ENCODE data around the gene CDKL5.

Gene CDKL5

DNA sequence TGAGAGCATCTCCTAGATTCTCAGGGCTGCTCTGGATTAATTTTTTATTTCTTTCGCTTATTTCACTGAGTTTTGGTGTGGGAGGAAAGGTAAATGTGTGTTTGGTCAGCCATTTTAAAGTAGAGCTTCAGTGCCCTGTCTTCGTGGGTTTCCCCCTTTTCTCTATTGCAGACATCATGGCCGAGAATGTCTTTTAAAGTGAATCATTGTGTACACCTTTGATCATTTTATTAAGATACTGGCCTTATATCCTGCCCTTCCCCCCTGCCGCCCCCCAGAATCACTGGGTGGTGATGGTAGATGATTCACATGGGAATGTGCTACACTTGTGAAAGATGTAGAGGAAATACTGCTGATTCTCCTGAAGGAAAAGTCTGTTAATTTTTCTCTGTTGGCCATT, 23.8 kb downstream of the CDKL5 start:
- in situ Hi-C loops (cut with HindIII; ENCODE audit: low sequenced_read_pairs) = no loop called here

DNA sequence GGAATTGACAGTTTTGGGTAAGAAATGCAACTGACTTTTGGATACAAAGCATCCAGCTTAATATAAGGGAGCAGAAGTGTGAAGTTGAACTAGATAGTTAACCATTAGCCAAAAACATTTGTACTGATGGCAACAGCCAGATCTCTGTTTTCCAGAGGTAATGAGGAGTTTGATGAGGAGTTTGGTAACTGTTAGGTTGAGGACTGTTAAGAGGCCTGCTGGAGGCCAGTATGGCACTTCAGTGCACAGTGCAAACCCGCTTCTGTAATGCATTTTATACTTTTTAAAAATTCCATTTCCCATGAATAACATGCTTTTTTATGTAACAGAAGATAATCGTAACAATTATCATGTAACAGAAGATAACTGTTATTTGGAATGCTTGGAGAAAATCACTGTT, 30.0 kb downstream of the CDKL5 start:
- in situ Hi-C loops (cut with HindIII; ENCODE audit: low sequenced_read_pairs) = no loop called here

DNA sequence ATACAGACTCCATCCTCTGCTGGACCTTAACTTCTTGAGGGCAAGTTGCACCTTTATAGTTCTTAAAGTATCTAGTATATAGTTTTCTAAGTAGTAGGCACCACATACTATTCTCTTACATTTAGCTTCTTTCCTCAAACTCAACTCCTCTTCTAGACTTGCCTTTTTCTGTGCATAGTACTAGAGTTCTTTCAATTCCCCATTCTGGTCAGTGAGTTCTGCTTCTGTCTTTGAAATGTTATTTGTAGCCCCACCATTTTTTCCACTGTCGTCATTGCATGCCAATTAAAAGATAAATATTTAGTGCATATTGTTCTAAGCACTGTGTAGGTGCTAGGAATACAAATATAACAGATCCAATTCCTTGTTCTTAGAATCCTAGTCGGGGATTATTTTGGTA, 31.6 kb downstream of the CDKL5 start:
- in situ Hi-C loops (cut with HindIII; ENCODE audit: low sequenced_read_pairs) = no loop called here

DNA sequence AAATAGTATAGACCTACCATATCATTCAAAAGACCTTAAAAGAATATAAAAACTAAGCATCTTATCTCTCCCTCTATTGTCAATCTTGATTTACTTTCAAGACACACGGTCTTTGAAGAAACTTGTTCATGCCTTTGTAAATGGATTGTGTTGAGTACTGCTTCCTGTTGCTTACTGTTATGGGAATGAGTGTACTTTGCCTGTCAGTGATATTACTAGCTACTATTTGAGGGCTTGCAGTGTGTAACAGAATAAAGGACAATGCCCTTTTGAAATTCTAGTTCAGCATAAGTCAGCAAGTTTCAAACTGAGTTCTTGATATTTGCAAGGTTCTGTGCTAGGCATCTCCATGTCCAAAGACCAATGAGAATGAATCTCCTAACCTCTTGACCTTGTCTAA, 36.0 kb downstream of the CDKL5 start:
- in situ Hi-C loops (cut with HindIII; ENCODE audit: low sequenced_read_pairs) = no loop called here

DNA sequence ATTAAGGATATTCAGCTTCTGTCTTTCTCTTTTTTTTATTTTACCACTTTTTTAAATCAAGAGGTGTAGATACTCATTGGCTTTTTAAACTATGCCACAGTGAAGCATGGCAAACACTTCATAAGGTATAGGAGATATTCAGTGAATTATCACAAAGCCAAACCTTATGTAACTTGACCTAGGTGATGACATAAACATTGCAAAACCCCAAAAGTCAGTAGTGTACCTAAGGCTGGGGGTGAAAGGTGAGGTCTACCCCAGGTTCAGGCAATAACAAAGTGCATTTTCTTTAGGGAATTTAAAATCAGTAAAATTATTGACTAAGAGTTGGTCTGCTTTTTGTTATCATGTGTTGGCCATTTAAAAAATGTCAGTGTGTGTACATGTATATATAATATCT, 39.1 kb downstream of the CDKL5 start:
- in situ Hi-C loops (cut with HindIII; ENCODE audit: low sequenced_read_pairs) = no loop called here

DNA sequence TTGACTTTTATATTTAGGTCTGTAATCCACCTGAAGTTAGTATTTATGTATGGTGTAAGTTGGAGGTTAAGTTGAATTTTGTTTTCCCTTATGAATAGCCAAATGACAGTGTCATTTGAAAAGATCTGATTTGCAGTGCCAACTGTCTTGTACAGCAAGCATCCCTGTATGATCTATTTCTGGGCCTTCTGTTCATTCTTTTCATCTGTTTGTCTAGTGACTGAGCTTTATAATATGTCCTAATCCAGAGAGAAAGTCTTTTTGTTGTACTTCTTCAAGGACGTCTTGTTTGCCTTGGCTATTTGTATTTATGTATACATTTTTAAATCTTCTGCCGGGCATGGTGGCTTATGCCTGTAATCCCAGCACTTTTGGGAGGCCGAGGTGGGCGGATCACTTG, 39.6 kb downstream of the CDKL5 start:
- in situ Hi-C loops (cut with HindIII; ENCODE audit: low sequenced_read_pairs) = no loop called here

DNA sequence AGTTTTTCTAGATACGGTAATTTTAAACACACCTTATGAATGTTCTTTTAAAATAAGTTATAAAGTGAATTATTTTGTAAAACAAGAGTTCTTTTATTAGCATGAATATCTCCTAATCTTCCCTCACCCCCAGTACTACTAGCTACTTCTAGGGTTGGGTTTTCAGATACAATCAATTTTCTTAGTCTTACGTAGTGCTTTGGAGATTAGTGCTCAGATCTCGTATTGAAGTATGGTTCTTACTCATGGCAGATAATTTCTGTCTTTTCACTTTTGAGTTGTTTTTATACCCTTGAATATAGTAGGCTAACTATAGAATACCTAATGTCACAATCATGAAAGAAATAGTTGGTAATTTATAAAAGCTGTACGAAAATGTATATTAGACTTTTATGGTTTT, 43.2 kb downstream of the CDKL5 start:
- in situ Hi-C loops (cut with HindIII; ENCODE audit: low sequenced_read_pairs) = no loop called here

DNA sequence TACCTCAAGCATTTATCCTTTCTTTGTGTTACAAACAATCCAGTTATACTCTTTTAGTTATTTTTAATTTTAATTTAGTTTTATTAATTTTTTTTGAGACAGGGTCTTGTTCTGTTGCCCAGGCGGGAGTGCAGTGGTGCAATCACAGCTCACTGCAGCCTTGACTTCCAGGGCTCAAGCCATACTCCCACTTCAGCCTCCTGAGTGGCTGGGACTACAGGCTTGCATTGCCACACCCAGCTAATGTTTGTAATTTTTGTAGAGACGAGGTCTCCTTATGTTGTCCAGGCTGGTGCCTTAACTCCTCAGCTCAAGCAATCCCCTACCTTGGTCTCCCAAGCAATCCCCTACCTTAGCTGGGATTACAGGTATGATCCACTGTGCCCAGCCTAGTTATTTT, 45.9 kb downstream of the CDKL5 start:
- in situ Hi-C loops (cut with HindIII; ENCODE audit: low sequenced_read_pairs) = no loop called here

DNA sequence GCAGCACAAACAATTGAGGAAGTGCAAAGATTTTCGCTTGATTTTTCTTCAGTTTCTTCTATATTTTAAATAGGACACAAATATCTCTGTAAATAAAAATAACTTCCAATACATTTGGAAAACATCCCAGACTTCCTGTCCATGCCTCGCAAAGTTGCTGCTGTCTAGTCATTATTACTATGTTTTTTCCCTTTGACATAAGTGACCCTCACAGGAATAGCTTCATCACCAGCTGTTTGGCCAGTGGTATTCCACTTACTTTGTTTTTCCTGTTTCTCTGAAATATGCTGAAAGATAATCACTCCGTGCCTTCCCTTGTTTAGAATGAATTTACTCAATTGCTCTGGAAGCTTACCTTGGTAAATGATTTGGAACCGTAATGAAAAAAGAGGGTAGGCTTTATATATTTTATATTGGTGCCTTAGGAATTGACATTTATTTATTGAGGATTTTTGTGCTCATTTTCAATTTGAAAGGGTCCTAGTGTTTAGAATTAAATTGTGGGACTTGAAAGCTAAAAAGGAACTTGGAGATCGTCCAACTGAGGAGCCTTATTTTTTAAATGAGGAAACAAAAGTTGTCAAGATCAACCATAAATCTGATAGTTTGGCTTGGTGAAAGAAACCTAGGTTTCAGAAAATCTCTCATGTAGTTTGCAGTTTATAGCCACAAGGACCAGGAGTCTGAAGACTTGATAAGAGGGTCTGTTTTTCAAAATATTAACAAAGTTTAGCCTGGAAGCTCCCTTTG, 65.6 kb downstream of the CDKL5 start:
- in situ Hi-C loops (cut with HindIII; ENCODE audit: low sequenced_read_pairs) = no loop called here

DNA sequence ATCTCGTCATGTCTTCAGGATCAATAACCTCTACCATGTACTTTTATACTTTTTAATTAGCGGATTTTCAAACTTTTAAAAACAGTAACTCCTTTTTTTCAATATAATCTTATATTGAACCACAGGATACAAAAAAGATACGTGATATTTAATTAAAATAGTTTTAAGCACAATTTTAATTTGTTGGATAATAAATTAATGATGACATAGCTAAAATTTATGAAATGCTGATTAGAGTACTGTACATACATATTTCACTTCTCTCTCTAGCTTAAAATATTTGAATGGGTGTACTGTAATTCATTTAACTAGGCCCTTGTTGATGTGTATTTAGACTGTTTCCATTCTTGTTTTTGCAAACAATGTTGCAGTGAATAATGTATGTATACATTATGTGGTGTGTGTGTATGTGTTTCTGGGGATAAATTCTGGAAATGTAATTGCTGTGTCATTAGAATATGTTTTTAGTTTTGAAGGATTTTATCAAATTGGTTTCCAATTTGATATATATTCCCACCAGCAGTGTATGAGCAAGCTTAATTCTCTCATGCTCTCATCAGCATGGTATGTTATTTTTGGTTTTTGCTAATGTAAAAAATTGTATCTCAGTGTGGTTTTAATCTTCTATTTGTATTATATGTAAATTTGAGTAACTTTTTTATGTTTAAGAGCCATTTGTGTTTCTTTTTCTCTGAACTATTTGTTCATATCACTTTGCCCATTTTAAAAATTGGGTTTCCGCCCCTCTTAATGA, 66.4 kb downstream of the CDKL5 start:
- in situ Hi-C loops (cut with HindIII; ENCODE audit: low sequenced_read_pairs) = no loop called here

DNA sequence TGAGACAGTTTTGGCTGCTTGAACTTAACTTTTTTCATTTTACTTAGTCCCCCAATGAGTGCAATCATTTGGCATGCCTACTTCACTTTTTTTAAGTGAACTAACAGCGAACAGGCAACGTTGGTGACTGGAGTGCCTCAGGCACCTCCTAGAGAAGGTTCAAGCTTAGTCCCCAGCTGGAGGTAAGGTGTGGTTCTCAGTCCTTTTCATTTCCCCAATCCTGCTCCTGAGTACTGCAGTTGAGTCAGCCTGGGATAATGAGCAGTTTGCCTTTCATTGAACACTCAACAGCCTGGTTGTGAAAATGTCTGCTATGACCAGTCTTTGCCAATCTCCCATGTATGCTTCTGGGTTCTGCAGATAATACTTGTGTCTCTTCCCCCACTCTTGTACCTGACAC, 109.5 kb downstream of the CDKL5 start:
- in situ Hi-C loops (cut with HindIII; ENCODE audit: low sequenced_read_pairs) = no loop called here

DNA sequence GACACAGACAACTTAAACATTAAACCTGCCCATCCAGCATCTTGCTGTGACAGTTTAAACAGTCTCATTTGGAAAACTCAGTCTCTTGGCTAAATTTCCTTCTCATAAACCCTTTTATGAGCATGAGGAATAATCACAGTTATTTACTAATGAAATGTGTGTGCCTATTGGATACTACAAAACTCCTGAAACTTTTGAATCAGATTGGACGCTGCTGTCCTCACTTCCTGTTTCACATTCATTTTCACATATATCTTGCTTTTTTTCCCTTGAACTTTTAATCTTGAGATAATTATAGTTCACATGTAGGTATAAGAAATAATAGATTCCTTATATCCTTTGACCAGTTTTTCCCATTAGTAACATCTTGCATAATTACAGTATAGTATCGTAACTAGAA, 111.7 kb downstream of the CDKL5 start:
- in situ Hi-C loops (cut with HindIII; ENCODE audit: low sequenced_read_pairs) = no loop called here

DNA sequence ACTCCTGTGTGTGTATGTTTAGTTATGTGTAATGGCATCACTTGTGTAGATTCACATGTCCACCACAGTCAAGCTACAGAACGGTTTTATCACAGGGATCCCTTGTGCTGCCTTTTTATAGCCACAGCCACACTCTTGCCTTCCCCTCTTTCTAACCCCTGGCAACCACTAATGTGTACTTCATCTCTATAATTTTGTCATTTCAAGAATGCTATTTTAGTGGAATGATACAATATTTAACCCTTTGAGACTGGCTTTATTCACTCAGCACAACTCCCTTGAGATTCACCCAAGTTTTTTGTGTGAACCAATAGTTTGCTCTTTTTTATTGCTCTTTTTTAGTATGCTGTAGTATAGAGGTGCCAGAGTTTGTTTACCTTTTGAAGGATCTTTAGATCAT, 112.1 kb downstream of the CDKL5 start:
- in situ Hi-C loops (cut with HindIII; ENCODE audit: low sequenced_read_pairs) = no loop called here

DNA sequence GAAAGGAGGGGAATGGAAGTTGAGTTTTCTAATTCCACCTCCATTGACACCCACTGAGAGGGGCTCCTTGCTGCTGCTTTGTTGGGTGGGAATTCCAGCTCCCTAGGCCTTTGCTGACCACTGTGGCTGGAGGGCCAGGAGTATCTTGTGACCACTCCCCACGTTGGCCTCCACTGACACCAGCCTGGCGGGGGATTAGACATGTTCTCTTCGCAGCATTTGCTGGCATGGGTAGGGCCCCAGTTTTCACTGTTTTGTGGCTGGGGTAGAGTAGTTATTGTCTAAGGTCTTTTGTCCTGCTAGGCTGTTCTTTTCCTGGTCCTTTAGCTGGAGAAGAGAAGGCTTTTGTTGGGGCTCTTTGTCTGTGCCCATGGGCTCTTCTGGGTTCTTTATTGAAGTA, 116.7 kb downstream of the CDKL5 start:
- in situ Hi-C loops (cut with HindIII; ENCODE audit: low sequenced_read_pairs) = no loop called here

DNA sequence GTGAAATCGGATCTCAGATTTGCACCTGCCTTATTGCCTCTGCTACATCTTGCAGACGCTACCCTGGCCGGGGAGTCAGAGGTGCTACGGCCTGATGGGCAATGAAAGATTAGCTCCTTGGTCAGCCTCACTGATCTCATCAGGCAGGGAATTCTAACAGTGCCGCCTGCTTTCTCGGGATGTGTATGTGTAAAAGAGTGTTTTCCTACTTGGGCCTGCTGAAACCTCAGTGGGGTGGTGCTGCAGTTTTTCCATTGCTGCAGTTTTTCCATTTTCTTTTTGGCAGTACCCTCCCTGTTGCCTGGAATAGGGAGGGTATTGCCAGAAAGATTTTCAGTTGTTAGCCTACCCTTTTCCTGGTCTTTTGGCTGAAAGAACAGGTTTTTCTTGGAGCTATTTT, 117.5 kb downstream of the CDKL5 start:
- in situ Hi-C loops (cut with HindIII; ENCODE audit: low sequenced_read_pairs) = no loop called here

DNA sequence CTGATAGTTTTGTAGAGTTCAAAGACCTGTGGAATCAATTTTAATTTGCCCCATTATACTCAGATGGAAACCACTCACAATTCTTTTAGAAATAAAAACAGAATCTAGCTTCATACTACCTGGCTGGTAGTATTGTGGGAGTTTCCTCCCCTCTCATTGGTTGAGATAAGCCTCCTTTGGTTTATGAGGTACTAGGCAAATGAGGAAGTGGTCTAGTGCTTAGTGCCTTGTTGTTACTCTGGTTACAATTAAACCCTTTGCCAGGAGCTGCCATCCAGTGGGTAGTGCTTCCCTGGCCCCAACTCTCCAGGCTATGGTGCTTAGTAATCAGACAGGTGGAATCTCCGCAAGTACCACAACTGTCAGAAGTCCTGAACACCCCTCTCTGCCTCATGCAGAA, 118.3 kb downstream of the CDKL5 start:
- in situ Hi-C loops (cut with HindIII; ENCODE audit: low sequenced_read_pairs) = no loop called here

DNA sequence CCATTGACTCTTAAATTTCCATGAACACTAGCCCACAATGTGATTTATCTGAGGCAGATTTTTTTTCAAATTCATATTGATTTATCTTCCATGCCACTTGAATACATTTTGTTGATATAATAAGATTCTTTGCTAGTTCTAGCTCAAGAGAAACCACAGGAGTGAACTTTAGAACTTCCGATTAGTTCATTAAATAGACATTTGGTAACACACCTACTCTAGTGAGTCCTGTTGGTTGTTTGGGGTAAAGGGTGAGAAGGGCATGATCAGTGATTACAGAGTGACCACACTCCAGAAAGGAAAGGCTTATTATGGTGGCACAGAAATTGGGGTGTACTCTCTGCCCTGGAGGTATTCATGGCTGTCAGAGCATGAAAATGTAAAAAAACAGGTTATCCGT, 120.4 kb downstream of the CDKL5 start:
- in situ Hi-C loops (cut with HindIII; ENCODE audit: low sequenced_read_pairs) = no loop called here

DNA sequence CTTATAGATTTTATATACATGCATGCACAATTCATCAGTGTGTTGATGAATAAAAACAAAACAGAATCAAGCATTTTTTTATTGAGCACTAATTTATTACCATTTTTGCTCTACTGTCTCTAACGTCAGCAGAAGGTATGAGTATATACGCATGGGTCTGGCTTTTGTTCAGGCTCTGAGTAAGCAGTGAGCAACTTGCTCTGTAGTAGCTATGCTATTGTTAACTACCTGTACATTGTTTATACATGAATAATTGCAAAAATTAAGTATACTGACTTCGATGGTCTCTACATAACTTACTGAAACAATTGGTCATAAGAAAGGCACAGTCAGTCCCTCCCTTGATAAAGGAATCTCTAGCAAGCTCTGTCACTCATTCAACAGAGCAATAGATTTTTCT, 123.6 kb downstream of the CDKL5 start:
- in situ Hi-C loops (cut with HindIII; ENCODE audit: low sequenced_read_pairs) = no loop called here

DNA sequence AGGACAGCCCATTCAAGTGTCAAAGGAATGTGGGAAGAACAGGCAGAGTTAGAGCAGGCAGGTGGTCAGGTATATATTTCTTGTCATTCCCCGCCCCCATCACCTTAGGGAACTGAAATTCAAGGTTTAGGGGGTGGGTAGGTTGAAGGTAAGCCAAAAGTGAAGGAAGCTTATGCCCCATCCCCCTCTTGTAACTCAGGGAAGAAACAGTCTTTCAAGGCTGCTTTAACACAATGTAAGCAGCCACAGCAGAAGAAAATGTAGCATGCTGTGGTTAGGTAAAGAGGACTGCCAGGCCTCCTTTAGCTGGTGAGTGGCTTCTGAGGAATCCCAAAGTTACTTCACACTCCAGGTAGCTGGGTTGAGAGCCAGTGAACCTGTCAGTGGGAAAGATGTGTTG, 124.2 kb downstream of the CDKL5 start:
- in situ Hi-C loops (cut with HindIII; ENCODE audit: low sequenced_read_pairs) = no loop called here

DNA sequence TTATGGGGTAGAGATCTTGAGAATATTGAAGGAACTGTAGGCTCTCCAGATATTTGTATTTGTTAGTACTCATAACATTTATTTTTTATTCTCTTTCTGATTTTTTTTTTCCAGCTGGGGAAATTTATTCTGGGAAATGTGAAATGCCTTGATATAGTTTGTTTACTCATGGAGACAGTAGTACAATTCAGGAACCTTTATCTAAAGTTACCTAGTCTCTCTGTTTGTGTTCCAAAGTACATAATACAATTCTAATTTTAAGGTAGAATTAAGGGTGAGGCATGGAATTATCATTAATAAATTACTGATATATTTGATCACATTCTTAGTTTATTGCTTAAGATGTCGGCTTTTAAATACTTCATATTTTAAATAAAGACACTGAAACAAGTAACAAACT, 132.5 kb downstream of the CDKL5 start:
- in situ Hi-C loops (cut with HindIII; ENCODE audit: low sequenced_read_pairs) = no loop called here

DNA sequence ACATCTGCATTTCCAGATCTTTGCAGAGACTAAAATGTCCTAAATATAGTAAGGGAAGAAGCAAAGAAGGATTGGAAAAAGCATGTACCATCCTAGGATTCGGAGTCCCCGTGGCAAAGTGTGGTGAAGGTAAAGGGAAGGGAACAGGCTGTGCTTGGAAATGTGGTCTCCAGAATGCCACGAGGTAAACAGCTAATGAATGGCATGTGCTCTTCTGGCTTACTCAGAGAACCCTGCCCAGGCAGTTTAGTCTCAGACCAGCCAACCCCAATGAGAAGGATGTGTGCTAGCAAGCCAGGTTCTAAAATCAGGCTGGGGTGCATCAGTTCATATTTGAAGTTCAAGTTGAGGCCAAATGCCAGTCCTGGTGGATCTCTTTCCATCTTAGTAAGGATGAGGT, 133.4 kb downstream of the CDKL5 start:
- in situ Hi-C loops (cut with HindIII; ENCODE audit: low sequenced_read_pairs) = no loop called here

DNA sequence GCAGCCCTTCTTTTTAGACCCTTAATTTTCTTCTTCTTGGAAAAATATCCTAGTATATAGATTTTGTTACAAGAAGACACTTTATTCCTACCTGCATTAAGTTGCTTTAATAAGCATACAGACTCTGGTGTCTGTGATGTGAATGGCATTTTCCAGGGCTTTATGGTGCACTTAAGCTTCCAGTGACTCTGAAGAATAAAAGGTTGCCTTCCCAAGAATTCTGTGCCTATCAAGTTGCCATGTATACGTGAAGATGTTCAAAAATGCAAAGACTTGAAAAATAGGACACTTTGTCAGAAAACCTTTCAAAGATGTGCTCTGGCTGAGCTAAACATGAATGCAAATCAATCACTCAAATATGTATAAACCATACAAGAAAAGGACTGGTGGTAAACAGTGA, 135.6 kb downstream of the CDKL5 start:
- in situ Hi-C loops (cut with HindIII; ENCODE audit: low sequenced_read_pairs) = no loop called here

DNA sequence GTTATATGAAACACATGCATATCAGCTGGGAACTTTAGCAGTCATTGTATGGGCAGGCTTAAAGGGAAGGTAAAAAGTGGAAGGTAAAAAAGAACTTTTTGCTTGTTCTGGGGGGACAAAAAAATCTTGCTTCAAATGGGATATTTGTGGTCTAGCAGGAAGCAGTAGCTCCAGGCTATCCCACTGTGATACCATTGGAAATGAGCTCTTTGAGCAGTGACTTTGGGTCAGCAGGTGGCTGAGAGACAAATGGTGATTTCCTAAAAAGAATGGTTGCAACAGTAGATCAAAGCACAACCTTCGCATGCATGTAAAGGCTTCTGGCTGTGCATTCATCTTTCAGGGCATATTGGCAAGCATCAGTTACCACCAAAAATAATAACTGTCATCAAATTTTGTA, 140.3 kb downstream of the CDKL5 start:
- in situ Hi-C loops (cut with HindIII; ENCODE audit: low sequenced_read_pairs) = no loop called here
